GM12891 (cell line): ENCODE data around the gene HS6ST2.

Experiments used
- DNase-seq: peaks from one replicate; pipeline ENCODE4 v3.0.0; 2011; ENCODE audit warnings: low spot score; ENCODE audit not compliant: insufficient read length
- FAIRE-seq: peaks from 2 replicates; lab custom pipeline; 2011; peaks lifted over from hg19 to GRCh38; lab: Jason Lieb, UNC
- PAX5 ChIP-seq: IDR thresholded peaks from 2 replicates; pipeline ENCODE4 v1.6.1; 2011; ENCODE audit warnings: low read length, moderate library complexity, mild to moderate bottlenecking; ENCODE audit not compliant: insufficient read depth, severe bottlenecking
- POLR2A ChIP-seq: IDR thresholded peaks from 2 replicates; pipeline ENCODE4 v1.6.1; 2011; ENCODE audit warnings: low read depth, low read length, control low read depth
- POLR2AphosphoS5 ChIP-seq: IDR thresholded peaks from 2 replicates; pipeline ENCODE4 v1.6.1; 2011; ENCODE audit warnings: low read depth, low read length, control low read depth
- POU2F2 ChIP-seq: IDR thresholded peaks from 2 replicates; pipeline ENCODE4 v1.6.1; 2011; ENCODE audit warnings: low read depth, mild to moderate bottlenecking, control low read depth, low read length, moderate library complexity
- SPI1 ChIP-seq: IDR thresholded peaks from 2 replicates; pipeline ENCODE4 v1.6.1; 2011; ENCODE audit warnings: low read depth, low read length, control low read depth
- TAF1 ChIP-seq: IDR thresholded peaks from 2 replicates; pipeline ENCODE4 v1.6.1; 2011; ENCODE audit warnings: low read depth, low read length, control low read depth

The HS6ST2 gene

DNA sequence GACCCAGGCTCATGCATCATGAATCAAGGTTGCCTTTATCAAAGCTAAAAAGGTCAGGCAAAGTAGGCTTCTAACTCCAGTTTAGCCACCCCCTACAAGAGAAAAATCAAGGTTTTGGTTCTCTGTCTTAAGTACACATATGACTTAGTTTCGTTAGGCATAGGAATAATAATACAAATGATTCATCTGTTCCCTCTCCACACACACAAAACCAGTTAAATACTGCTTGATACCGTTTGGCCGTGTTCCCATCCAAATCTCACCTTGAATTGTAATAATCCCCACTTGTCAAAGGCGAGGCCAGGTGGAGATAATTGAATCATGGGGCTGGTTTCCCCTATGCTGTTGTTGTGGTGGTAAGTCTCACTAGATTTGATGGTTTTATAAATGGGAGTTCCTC is 226.2 kb downstream of the HS6ST2 start:
- TF ChIP-seq POU2F2 (no peak), PAX5 (no peak), POLR2A (no peak), SPI1 (no peak), POLR2AphosphoS5 (no peak), TAF1 (no peak)
- FAIRE-seq (no peak), DNase-seq (no peak)

DNA sequence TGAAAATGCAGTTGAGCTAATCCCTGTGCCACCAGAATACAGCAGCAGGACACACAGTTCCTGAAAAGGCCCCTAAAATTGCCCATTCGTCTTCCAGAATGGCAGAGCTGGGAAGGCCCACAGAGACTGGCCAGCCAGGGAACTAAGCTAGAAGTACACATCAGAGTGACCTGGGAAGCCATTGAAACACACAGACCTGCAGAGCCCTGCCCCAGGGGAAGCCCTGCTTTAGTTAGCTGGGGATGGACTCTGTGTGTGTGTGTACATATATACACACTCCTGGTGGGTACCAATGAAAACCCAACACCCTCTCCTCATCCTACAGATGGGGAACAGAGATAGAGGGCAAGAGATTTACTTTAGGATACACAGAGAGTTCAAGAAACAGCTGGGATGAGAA is 227.7 kb downstream of the HS6ST2 start:
- TF ChIP-seq POLR2A (no peak), POU2F2 (no peak), PAX5 (no peak), POLR2AphosphoS5 (no peak), SPI1 (no peak), TAF1 (no peak)
- FAIRE-seq (no peak), DNase-seq (no peak)

DNA sequence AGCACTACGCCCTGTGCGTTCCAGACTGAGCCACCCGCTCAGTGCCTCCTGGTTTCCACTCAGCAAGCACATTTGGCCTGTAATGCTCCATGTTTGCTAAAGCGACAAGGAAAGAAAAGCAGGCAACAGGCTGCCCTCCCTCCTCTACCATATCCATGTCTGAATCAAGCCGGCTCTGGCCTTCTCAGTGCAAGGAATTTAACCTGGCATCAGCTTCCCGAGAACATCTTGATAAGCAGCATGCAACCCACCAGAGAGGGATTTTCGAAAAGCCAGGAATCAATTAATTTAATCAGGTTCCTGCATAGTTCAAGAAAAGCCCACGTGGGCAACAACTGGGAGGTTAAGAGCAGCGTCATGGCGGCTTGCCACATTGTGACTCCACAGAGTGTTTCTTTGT is 228.2 kb downstream of the HS6ST2 start:
- DNase-seq = no peak
- no peak for FAIRE-seq
- TF ChIP-seq POLR2A (no peak), POLR2AphosphoS5 (no peak)

DNA sequence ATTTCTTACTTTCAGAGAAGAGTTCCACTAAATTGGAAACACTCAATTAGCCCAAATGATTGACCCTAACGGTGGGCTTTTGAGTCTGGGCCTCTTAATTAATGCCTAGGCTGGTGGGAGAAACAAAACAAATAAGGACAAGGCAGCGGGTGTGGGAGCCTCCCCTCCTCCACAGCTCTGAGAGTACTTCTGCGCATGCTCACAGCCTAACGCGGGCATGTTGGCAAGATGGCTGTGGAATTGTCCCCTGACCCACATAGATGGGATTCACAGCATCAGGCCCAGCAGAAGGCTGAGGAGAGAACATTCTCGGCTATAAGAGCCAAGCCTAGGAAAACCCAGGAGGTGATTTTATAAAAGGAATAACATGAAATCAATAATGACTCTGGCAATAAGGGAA is 230.1 kb downstream of the HS6ST2 start:
- no peak for DNase-seq
- FAIRE-seq = no peak
- no peak for TF ChIP-seq POLR2A
- TF ChIP-seq PAX5 = no peak
- no peak for TF ChIP-seq POU2F2
- no peak for TF ChIP-seq TAF1
- TF ChIP-seq POLR2AphosphoS5 = no peak
- TF ChIP-seq SPI1 = no peak

DNA sequence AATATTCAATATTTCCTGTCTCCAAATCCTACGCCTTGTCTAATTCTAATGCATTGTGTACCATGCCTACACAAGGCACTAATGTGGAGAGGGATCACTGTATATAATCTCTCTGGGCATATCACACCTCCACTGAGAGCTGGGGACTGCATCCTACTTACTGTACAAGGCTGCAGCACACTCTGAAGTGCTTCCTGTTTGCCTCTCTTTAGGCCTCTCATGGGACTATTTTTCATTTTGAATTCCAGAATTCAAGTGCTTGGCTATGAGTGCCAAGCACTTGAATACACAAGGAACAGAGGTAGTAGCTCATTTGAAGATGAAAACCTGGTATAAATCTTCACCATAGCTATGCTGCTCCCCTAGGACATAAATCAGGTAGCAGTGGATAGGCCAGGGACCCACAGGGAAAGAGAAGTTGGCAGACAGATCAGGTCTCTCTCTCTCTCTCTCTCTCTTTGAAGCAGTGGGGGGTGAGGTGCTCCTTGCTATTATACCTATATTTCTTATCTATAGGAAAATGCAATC is 239.9 kb downstream of the HS6ST2 start:
- TF ChIP-seq SPI1 = no peak
- no peak for TF ChIP-seq POLR2A
- TF ChIP-seq PAX5 = no peak
- no peak for TF ChIP-seq POU2F2
- no peak for TF ChIP-seq POLR2AphosphoS5
- no peak for TF ChIP-seq TAF1
- FAIRE-seq = no peak
- DNase-seq = no peak

DNA sequence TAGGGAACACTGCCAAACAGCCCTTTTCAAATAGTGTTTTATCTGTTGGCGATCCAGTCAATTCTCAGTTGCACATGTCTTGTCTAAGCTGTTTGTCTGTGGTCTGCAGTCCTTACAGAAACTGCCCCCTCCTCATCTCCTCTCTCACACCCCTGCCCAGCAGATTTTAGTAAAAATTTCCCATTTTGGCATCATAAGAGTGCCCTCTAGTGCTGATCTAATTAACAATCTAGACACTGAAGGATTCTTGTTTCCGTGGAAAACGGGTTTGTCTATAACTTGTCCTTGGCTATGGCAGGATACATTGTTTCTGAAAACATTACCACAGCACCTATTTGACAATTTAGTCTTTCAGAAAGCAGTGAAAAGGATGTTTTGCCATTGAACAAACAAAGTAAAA is 242.4 kb downstream of the HS6ST2 start:
- DNase-seq (no peak), FAIRE-seq (no peak)
- TF ChIP-seq TAF1 = no peak
- TF ChIP-seq SPI1 = no peak
- no peak for TF ChIP-seq POLR2AphosphoS5
- TF ChIP-seq POU2F2 = no peak
- TF ChIP-seq PAX5 = no peak
- no peak for TF ChIP-seq POLR2A

DNA sequence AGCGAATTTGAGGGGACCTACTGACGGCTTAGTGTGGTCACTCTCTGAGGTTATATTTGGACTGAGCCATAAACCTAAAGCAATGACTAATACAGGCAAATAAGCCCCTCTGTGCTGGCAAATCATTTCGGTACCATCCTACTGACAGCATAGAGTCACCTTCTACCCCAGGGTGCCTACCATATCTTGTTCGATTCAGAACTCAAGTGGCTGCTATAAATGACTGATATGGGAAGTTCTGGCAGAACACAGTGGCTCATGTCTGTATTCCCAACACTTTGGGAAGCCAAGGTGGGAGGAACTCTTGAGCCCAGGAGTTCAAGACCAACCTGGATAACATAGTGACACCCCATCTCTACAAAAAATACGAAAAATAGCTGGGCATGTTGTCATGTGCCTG is 243.5 kb downstream of the HS6ST2 start:
- no peak for FAIRE-seq
- TF ChIP-seq PAX5 = no peak
- no peak for TF ChIP-seq POU2F2
- no peak for TF ChIP-seq POLR2A

DNA sequence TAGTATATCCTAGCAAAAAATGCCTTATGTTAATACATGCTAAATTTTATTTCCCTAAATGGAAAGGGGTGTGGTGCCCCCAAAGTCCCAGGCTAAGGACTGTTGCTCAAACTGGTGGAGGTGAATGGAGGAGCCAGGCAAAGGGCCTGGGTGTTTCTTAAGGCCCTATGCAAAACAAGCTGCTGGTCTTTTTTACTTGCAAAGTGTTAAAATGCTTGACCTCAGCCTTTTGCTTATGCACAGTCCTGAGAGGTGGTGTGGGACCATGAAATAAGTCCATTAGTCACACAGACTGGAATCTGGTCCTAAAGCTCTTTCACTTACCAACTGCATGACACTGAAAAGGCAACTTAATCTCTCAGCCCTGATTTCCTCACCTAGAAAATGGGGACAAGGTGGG is 246.1 kb downstream of the HS6ST2 start:
- FAIRE-seq = no peak
- DNase-seq = no peak
- TF ChIP-seq TAF1 (no peak), POLR2A (no peak), POU2F2 (no peak), SPI1 (no peak), POLR2AphosphoS5 (no peak), PAX5 (no peak)

More for the DNA sequence above, 243.5 kb downstream of the HS6ST2 start:
- no peak for DNase-seq

DNA sequence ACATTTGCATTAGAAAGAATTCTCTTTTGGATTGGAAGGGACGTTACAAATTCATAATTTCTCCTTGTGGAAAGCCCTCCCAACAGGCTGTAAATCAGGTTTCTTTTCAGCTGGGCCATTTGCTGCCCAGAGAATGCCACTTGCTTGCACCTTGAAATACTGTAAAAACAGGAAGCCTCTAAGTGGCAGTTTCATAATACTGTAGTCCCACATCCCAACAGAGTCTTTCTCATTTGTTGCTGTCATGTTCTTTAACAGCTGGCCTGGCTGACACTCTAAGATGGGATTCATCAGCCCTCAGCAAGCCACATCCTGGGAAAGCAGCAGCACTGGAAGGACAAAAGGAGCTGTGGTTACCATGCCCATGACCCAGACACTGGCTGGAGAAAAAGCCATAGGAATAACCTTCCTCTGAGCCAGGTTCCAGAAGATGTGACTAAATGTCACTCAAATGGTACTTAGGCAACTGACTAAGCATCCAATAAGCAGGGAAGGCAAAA is 247.7 kb downstream of the HS6ST2 start:
- TF ChIP-seq POU2F2 = no peak
- TF ChIP-seq TAF1 = no peak
- no peak for TF ChIP-seq POLR2A
- no peak for TF ChIP-seq PAX5
- TF ChIP-seq POLR2AphosphoS5 = no peak
- TF ChIP-seq SPI1 = no peak
- no peak for FAIRE-seq

DNA sequence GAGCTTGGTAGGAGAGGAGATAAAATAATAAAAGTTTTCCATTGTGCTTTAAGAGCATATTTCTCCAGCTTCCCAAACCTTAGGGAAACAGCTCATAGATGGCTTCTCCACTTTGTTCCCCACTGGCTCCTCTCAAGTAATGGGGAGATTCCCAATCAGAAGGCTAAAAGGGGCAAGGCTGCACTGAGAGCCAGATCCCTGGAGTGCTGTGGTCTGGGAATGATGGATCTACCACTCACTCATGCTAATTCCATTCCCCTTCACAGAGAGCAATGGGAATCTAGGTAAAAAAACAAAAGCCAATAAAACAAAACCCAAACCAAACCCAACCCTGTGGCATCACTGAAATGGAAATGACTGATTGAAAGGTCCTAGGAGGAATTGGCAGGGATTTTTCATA is 249.9 kb downstream of the HS6ST2 start:
- DNase-seq (no peak), FAIRE-seq (no peak)
- no peak for TF ChIP-seq POLR2A

More for the DNA sequence above, 247.7 kb downstream of the HS6ST2 start:
- DNase-seq = no peak
